NCI-H748 treated with DMSO at 0.1 percent for 48 hours (cell line): Measurements from ENCODE around the gene IGFBP5.

Experiments
- DNase-seq: peaks from one replicate; lab custom pipeline; 2025; lab: John Stamatoyannopoulos, UW

Gene IGFBP5

DNA sequence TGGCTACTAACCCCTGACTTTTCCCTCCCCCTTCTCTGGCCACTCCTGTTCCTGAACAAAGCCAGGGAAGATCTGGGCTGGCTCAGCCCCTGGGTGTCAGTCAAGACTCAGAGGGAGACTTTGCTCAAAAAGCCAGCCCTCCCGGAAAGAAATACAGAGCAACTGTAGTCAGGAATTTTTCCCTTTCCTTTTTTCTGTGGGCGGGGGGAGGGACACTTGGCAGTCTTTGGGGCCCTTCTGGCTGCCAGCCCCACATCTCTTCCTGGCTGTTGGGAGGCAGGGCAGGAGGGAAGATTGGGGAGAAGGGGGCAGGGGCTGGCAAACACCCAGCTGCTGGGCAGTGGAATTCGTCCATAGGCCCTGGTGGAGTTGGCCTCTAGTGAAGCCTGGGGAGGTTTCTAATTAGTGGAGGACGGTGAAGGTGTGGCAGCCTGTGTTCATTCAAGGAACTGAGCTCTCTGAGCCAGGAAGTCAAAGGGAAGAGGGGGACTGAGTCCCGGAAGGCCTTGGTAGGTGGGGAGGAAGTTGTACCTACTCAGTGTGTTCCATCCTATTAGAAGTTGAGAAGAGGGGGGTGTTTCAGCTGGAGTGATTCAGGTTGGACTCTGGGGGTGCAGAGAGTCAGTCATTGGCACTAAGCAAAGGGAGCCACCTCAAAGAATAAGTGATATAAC is 51.2 kb downstream of the IGFBP5 start:
- no peak for DNase-seq

- no peak for DNase-seq
These were observed 57.9 kb downstream of the IGFBP5 start for GRCh38 chr2:216637472-216637871.

- DNase-seq = no peak
These were observed 58.5 kb downstream of the IGFBP5 start for GRCh38 chr2:216636551-216637450.

DNA sequence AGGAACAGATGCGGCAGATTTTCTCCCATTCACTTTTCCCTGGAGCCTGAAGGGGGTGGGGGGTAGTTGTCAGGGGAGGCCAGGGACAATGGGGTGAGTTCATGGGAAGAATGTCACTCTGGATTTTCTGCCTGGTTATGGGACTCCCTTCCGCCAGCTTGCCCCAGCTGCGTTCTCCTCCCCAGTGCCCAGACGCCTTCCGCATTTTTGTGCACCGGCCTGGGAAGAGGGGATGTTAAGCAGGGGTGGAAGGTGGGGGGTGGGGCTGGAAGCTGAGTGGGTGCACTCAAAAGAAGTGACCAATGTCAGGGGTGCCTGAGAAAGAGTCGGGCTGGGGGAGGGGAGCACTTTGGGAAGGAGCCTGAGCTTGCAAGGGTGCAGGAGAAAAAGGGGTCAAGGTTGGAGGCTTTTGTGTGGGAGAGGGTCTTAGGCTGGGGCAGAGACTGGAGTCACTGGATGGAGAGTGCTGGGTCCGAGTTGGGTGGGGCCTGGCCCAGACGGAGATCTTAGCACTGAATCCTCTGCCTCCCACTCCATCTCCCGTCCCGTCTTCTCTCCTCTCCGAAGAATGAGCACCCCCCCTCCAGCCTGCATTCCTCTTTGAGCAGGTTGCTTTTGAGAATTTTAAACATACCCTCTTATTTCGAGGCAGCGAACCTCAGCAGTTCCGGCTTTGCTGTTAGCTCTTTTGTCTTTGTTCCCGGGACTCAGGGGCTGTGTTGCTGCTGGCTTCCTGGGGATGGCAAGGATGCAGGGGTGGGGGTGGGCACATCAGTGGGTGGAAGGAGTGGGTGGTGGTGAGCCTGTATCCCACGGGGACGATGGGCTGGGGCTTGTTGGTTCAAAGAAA is 59.4 kb downstream of the IGFBP5 start:
- no peak for DNase-seq

DNA sequence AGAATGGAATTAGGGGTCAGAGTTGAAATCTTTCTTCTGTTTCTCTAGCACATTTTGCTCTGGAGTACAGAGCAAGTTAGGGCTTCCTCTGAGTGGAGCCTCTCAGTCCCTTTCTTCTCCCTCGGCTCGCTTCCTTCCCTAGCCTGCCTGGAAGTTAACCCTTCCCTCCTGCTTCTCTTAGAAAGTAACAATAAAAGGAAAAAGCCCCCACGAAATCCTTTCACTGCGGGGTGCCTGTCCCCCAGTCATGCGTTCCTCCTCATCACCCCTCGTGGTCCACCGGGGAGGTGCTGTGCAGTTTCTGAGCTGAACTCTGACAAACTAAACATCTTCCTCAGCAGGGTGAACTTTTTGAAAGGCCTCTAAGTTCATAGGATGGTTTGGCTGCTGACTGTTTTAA is 60.2 kb downstream of the IGFBP5 start:
- no peak for DNase-seq

GRCh38 chr2:216634370-216635148 is 60.8 kb downstream of the IGFBP5 start:
- no peak for DNase-seq

DNA sequence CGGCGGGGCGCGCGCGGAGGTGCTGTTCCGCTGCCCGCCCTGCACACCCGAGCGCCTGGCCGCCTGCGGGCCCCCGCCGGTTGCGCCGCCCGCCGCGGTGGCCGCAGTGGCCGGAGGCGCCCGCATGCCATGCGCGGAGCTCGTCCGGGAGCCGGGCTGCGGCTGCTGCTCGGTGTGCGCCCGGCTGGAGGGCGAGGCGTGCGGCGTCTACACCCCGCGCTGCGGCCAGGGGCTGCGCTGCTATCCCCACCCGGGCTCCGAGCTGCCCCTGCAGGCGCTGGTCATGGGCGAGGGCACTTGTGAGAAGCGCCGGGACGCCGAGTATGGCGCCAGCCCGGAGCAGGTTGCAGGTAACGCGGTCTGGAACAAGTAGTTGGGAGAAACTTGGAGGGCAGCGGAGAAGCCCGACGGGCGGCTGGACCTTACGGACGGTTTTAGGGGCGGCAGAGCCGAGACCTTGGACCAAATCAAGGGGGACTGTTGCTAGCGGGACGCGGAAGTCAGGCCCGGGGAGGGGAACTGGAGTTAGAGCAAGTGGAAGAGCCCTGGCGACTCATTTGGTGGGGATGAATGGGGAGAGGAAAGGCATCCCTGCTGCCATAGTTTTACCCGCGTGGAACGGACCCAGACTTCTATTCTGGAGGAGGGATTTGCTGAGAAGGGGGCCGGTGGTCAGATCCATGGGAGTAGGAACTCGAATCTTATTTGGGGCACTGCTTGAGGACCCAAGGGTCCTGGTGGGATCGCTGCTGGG is 61.6 kb downstream of the IGFBP5 start:
- DNase-seq = no peak

GRCh38 chr2:216632952-216633615 is 62.3 kb downstream of the IGFBP5 start, which contains the start of gene IGFBP2:
Gene IGFBP2 (plus strand): TSS chr2:216633420. CDS start chr2:216633524, 104 bp downstream.
- peak; percentile 68 for DNase-seq

GRCh38 chr2:216632346-216632951 is 62.9 kb downstream of the IGFBP5 start:
- no peak for DNase-seq

DNA sequence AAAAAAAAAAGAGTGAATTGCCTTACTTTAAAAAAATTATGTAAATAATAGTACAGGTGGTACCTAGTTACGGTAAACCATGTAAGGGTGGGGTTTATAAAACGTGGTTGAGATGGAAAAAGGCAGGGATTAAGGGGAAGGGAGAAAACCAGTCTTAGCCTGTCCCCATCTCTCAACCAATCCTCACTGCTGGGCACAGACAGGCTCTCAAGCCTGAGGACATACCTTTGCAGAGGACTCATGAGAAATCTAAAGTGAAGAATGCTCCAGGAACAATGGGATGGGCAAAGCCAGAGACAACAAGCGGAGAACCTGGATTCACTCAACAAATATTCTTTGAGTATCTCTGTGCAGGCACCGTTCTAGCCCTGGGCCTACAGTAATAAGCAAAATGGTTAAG is 65.6 kb downstream of the IGFBP5 start:
- DNase-seq = no peak

DNA sequence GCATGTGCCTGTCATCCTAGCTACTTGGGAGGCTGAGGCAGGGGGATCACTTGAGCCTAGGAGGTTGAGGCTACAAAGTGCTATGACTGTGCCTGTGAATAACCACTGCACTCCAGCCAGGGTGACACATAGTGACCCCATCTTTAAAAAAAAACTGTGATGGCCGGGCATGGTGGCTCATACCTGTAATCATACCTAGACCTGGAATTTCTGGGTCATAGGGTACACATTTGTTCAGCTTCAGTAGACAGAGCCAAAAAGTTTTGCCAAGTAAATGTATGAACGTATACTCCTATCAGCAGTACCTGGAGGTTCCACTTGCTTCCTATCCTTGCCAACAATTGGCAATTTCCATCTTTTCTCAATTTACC is 68.5 kb downstream of the IGFBP5 start:
- no peak for DNase-seq

GRCh38 chr2:216626168-216626874 is 69.0 kb downstream of the IGFBP5 start:
- no peak for DNase-seq

GRCh38 chr2:216624251-216624650 is 71.1 kb downstream of the IGFBP5 start:
- DNase-seq = no peak

DNA sequence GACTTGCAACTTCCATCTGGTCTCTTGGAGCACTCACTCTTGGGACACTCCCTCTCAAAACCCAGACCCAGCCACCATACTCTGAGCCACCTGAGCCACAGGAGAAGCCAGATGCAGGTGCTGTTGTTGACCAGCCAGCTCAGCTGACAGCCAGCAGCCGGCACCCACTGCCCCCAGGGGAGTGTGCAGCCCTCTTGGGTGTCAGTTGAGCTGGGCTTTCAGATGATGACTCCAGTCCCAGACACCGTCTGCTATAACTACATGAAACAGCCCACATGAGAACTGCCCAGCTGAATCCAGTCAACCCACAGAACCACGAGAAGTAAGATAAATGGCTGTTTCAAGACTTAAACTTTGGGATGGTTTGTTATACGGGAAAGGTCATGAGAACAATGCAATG is 72.8 kb downstream of the IGFBP5 start:
- no peak for DNase-seq
